OCI-LY7 (cell line): Measurements from ENCODE around the gene CYB5R4.

ENCODE experiments used
- CTCF ChIP-seq: fragments of 200-600 bp; sonication (generic); conservative IDR thresholded peaks from 2 replicates; pipeline ENCODE4 v1.5.1; 2014; ENCODE audit warnings: mild to moderate bottlenecking, antibody characterized with exemption, low read length, moderate library complexity, mixed read lengths
- EZH2phosphoT487 ChIP-seq: fragments of 200-600 bp; sonication (generic); IDR thresholded peaks from 2 replicates; pipeline ENCODE4 v1.6.1; 2018; ENCODE audit warnings: low read depth, borderline replicate concordance, mild to moderate bottlenecking, mixed run types, antibody characterized with exemption, low read length, moderate library complexity, mixed read lengths

- TF ChIP-seq CTCF (no peak), EZH2phosphoT487 (no peak)
These were observed 46.9 kb upstream of the CYB5R4 start for GRCh38 chr6:83812595-83812994.
